KG1 (cell line): ENCODE measurements around the gene ARID5B.

Experiments used
- DNase-seq: peaks from one replicate; lab custom pipeline; 2025; lab: John Stamatoyannopoulos, UW

ARID5B gene

DNA sequence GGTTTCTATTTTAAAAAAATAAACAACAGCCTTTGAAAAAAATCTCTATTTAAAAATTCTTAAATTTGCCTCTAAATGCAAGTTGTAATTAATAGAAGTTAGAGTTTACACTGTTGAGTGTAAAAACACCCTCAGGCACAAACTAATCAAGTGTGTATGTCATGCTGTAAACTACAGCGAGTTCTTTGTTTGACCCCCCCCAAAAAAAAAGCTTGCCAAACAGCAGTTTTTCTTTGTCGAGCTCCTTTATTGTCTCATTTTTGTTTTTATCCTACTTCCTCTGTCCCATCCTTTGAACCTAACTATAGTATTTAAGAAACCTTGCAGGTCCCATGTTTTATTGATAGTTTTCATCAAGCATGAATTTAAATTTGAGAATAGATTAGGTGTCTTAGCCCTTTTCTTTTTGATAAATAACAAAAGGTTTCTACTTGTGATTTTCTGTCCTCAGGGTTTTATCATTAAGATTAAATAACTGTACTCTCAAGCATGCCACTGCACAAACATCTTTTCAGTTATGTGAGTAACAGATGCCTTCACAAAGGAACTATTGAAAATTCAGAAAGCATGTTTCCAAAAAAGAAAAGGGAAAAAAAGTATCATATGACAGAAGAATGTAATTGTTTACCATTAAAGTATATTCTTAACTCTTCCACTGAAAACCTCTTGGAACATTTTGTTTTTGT is 176.0 kb downstream of the ARID5B start:
- DNase-seq: no peak

DNA sequence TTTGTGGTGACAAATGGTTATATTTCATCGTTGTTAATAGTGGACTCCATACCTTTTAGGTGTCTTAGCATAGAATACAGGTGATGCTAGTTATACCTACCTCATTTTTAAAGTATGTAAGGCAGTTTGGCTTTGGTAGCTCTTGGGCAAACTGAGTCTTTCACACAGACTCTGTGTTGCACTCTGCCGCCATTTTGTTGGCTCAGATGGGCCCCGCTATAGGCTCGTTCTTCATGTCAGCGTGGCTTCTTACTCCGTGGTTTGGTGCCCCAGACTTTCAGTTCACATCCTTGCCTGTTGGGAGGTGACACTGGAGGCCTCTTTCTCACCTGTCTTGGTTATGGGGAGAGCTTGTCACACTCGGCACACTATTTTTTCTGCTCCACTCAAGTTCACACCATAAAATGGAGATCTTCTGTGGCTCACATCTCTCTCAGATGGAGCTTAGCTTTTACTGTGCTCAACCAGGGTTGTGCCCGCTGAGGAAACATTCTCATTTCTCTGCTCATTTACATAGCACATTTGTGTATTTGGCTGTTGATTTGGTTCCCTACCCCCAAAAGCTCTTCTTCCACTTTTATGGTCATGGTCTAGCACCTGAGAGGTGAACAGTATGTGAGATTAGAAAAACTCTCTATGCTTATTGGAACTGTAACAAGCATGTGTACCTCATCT is 178.5 kb downstream of the ARID5B start:
- DNase-seq: no peak

DNA sequence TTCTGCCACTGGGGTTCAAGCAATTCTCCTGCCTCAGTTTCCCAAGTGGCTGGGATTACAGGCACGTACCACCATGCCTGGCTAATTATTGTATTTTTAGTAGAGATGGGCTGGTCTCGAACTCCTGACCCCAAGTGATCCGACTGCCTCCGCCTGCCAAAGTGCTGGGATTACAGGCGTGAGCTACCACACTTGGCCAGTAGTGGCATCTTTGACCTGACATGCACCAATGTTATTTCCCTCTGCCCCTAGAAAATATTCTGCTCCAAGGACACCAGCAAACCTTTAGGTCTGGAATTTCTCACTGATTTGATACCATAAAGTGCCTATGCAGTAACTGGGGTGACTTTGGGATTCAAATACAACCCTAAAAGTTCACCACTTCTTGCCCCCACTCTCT is 179.4 kb downstream of the ARID5B start:
- no peak for DNase-seq

DNA sequence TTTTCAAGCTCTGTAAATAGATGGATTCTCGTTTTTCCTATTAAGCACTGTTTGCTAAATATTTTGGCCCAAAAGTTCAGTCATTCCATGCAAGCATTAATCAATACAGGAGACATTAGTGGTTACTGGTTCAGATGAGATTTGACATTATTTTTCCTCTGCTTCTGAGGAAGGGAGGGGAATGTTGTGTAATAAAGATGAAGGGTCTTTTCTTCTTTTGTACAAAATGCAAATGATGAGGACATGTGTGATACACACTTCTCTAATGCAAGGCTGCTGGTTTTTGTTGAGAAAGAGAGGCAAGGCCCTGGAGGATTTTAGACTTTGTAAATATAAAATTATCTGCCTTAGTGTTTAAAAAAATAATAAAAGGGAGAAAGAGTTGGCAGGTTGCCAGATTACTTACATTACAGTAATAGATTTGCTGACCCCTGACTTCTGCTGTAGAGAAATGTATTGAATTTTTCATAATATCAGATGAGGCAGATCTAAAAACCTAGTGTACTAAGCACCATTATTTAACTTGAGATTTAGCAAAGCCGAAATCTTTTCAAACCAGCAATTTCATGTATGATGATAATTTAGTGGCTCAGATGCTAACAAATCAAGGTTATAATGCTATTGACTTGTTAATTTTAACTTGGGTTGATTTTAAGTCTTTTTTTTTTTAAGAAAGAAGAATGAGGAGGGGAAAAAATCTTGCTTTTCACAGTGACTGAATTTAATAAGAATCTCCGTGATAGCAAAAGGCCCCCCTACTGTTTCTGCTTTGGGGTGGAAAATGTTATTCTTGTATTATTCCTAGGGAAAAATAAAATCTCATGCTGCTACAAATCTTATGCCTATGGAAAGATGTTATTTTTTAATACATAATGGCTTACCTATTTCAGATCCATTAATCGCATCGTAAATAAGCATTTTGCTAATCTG is 180.1 kb downstream of the ARID5B start:
- DNase-seq: no peak

DNA sequence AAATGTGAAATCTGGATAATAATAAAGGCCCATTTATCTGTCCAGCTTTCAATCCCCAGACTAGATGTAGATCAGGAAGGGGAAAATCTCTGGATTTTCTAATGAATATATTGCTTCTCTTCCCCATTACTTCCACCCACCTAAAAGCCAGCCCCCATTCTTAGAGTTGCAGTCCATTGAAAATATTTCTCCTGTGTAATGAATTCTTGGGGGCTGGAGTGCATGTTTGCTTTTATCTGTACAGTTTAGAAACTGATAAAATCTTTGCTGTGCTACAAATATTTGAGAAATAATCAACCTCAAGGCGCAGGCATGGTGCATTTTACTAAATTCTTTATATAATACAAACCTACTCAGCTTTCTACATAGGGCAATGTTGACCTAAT is 180.8 kb downstream of the ARID5B start:
- no peak for DNase-seq

DNA sequence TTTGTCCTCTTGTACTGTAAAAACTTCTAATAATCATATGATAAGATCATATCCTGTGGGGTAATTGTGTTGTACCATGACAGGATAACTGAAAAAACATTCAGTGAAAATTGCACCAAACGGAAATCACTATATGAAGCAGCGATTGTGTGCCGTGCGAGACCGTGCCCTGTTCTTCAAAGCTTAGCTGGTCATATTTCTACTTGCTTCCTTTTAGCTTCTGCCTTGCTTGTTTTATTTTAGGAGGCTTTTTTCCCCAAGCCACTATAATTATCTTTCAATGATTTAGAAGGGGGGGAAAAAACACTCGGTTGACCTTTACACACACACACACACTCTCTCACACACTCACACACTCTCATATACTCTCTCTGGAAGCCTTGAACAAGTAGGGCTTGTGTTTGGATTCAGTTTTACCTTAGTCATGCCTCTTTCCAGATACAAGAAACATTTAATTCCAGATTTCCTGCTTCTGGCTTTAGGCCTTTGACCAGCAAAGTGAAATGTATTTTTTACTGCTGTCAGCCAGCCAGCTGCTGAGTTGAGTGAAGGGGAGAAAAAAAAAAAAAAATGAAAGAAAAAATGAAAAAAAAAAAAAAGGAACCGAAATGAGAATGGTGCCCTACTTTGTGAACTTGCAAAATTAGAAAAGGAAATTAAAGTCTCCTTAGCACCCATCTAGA is 181.4 kb downstream of the ARID5B start:
- peak; percentile 52 for DNase-seq

DNA sequence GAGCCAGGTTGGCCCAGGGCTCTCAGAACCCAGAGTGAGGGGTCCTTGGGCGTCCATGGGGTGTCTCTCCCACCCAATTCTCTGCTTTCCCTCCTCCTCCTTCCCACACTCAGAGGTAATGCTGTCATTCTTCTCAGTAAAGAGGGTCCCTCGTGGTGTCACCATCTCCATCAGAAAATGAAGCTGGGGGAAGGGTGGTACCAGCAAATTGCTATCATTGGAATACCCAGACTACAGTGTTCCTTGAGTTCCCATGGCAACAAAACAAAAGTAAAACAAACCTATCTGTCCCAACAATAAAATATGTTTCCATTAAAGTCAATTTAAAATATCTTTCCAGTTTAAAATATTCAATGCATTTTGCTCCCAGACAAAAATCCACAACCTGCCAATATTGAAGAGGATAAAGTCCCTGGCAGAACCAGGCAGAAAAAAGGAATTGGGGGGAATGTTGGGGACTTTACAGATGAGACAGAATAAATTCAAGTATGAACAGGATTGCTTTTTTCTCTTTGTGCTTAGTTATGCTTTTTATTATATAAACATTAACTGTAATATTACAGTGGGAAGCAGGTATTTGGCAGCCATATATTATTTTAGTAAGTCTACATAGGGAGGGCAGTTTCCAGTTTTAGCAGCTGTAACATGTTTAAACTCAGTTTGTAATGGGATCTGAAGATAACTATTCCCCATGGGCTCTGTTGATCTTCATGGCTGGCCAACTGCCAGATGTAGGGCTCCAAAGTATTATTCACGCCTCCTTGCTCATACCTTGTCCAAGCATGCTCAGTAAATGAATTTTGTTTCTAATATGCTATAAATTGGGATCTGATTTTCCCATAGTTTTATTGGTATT is 182.1 kb downstream of the ARID5B start:
- no peak for DNase-seq

DNA sequence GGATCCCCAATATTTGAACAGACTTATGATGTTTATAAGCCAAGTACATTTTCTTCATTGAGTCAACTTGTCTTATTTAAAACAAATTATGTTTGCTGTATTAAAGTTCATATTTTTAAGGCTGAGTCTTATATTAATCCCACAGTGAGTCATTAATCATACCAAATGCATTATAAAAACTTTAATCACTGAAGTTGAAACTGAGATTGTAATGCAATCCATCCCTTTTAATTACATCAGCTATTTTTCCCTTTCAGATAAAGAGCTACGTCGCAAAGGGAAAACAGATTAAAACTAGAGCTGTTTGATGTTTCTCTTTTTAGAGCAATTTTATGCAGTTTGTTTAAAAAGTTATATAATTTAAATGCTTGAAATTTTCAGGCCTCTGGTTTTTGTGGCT is 183.0 kb downstream of the ARID5B start:
- no peak for DNase-seq

DNA sequence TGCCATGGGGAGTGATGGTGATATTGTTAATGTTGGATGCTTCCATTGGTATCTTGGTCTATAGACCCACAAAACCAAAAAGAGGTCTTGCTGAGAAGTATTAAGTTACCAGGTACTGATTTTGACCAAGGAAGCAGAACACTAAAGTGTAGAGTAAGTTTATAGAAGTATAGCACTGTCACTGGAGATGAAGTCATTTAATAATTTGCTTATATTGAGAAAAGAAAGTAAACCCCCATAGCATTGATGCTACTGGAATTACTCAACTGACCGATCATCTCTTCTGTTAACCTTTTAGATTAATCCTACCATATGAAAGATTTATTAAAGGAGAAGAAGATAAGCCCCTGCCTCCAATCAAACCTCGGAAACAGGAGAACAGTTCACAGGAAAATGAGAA is 183.9 kb downstream of the ARID5B start:
- no peak for DNase-seq

DNA sequence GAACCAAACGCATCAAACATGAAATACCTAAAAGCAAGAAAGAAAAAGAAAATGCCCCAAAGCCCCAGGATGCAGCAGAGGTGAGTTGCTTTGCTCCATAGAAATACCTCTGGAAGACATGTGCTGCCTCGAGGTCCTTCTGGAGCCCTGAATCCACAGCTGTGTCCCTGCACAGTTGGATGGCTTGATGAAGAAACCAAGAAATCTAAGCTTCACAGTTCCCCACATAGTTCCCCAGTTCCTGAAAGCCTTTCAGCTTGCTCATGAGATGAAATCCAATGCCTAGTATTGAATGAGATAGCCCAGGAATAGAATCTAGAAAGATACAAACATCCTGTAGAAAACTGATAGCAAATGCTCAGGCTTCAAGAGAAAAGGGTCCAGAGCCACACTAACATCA is 184.3 kb downstream of the ARID5B start:
- no peak for DNase-seq

DNA sequence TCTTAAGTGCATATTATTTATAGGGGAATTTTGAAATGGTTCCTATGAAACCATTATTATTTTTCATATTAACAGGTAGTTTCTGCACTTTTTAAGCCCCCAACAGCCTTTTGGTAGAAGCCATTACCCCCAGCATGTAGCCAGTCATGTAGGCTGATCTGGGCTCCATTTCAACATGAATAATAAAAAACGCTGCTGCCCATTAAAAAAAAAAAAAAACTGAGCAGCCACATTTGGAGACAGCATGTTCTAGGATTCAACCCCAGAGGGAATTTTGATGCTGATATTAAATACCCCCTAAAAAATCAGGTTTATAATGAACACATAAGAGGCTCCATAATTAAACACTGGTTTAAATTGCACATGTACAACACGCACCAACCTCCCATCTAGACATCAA is 185.8 kb downstream of the ARID5B start:
- no peak for DNase-seq

DNA sequence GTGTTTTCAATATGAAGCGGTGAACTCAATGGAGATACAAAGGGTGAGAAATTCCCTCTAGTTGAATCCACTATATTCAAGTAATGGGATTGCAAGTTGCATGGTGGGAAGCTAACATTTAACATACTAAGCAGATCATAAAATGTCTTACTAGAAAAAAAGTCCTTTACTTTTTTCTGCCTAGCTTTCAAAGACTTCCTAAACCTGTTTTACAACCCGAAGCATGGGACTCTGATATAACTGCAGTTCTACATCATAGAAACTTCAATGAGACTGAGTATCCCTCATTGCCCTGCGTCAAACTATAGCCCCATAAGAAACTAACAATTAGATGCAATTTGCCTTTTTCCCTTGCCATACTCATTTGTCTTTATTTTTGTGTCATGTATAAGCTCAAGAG is 187.3 kb downstream of the ARID5B start:
- no peak for DNase-seq

DNA sequence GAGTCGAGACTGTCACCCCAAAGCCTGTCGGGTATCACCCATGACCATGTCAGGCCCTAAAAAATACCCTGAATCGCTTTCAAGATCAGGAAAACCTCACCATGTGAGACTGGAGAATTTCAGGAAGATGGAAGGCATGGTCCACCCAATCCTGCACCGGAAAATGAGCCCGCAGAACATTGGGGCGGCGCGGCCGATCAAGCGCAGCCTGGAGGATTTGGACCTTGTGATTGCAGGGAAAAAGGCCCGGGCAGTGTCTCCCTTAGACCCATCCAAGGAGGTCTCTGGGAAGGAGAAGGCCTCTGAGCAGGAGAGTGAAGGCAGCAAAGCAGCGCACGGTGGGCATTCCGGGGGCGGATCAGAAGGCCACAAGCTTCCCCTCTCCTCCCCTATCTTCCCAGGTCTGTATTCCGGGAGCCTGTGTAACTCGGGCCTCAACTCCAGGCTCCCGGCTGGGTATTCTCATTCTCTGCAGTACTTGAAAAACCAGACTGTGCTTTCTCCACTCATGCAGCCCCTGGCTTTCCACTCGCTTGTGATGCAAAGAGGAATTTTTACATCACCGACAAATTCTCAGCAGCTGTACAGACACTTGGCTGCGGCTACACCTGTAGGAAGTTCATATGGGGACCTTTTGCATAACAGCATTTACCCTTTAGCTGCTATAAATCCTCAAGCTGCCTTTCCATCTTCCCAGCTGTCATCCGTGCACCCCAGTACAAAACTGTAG is 191.0 kb downstream of the ARID5B start:
- DNase-seq: no peak

DNA sequence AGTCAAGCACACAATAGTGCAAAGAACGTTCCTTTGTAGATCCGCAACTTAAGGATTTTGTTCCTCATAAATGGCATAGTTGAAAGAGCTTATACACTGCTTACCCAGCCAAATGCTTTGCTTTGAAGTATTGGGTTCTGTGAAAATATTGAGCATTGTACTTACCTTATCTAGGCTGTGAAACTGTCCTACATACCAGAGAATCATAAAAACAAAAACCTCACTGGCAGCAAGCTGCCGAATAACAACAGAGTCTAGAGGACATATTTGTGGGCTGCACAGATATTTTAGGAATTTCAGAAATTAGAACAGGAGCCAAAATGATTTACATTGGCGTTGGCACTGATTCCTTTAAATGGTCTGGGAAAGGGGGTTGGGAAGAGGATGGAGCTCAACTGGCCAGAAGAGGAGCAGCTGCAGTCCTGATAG is 192.4 kb downstream of the ARID5B start:
- DNase-seq: no peak

DNA sequence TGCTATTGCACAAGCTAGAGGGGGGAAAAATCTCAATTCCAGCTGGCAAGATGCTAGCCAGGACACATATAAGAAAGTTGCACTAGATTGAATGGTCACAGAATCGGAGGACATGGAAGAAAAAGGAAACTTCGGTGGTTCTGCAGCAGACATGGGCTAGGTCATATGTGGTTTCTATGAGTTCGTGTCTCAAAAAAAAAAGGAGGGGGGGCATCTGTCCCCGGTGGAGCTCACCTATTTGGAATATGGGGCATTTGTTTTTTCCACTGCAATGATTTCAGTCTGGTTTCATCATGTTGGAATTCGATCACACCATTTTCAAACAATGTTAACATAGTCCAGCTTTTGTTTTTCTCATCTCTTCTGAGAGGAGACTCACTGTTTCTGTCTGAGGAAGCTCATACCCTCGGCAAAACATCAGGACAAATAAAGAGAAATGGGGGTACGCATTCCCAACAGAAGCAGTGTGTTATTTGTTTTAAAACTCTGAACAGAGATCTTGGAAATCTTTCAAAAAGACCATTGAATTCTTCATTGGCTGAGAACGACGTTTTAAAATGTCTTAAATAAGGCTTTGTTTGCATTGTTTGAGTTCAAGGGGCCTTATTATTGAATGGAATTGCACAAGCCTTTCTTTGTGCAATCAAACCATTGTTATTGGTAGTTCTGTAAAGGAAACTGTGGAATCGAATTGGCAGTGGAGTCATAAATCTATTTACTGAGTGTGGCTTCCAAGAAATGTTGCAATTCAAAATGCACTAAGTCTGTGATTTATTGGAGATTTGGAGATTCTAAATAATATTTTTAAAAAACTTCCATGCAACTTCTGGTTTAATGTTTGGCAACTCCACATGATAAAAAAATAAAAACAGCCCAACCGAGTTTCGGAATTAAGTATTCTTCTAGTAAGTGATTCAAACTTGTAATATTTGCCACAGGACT is 194.0 kb downstream of the ARID5B start:
- no peak for DNase-seq

DNA sequence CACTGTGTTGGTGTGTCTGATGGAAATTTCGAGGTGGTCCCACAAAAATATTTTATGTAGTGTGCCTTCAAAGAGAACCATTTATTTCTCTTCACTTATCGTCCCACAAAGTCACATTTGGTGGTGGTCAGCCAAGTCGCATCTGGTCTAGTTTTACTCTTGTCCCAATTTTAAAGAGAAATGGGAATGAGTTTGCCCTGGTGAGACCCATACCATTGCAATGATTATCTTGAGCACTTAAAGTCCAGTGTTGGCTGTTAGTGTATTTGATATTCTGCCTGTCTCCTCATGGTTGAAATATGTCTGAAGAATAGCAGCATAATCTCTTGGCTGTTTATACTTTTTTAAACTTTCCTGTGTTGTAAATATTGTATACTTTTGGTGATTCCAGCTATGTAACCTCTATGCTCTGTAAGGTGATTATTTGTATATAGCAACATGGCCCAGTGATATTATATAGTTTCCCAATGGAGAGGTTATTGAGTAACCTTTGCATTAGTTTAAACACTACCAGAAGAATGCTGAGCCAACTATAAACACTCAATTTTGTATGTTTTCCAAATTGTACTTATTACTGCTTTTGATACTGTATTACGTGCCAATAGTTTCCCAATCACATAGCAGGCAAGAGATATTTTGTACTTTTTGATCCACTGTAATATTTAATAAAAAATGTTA is 194.9 kb downstream of the ARID5B start:
- no peak for DNase-seq

DNA sequence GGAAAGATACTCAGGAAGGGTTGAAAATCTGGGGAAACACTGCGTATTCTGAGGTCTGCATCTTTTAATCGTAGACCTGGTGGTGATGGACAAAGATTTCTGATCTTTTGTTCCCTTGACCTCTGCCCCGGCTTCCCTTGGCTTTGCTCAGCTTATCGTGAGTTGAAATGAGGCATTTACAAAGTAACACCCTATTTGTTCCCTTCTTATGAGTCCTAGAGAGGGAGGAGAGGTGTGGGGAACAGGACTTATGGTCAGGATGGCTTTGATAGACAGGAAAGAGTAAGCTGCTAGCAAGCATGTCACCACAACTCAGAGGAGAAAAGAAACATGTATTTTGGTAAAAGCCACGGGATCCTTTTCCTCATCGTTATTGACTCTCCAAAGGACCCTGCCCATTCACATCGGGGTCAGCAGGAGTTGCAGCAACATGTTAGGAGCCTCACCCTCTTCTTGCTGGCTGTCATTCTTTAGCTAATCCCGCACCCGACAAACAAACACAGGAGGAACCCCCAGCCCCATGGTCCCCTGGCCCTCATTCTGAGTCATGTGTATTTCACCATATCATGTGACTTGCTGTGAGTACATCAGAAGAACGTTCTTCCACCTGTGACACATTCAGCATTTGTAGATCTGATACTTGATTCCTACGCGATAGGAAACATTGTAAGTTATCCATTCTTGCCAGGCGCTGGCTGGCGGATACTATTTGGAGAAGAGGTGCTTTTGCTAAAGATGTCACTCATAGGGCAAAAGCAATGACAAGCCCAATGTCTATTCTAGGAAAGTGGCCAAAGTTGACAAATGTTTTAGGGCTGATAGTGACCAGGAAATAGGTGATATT is 197.0 kb downstream of the ARID5B start:
- DNase-seq: no peak

DNA sequence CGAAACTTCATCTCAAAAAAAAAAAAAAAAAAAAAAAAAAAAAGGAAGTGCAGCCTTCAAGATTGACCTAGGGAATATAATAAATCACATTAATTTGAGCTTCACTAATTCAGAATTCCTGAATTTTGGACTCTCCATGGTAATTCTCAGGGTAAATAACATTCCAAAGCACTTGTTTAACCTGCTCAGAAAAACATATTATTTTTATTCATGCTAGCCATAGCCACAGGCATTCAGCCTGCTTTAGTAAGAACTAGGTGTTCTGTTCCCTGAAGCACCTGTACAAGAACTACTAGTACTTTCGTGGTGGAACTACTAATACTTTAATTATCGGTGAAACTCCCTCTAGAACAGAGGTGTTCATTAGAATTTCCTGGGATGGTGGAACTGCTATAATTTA is 197.8 kb downstream of the ARID5B start:
- no peak for DNase-seq
